Endothelial cell of umbilical vein (primary cell): ENCODE results near the gene AMFR. TPM values are rescaled to one million over a fixed set of nuclear protein-coding genes. Genes with fewer than 3 reads are reported as not detected.

Experiments
- BruUV-seq: library from RNA; stranded (reverse); fragments of 400-500 nt; replicated peaks from 2 replicates; lab custom pipeline; 2021; lab: Mats Ljungman, UMichigan
- CTCF ChIA-PET: fragments of 300-600, 350-600 bp; sonication (Branson Sonifier 250); formaldehyde crosslinking; loops from one replicate; lab custom pipeline; 2021; ENCODE audit warnings: antibody characterized with exemption, inconsistent platforms; lab: Charles Lee
- POLR2A ChIA-PET: fragments of 300-600, 350-600 bp; sonication (Branson Sonifier 250); formaldehyde crosslinking; loops from one replicate; lab custom pipeline; 2021; ENCODE audit warnings: antibody characterized with exemption, inconsistent platforms; lab: Charles Lee
- DNase-seq: peaks from one replicate; pipeline ENCODE4 v3.0.0-alpha.2; 2011; ENCODE audit warnings: low read depth, low spot score
- FAIRE-seq: peaks from 2 replicates; lab custom pipeline; 2011; peaks lifted over from hg19 to GRCh38; lab: Jason Lieb, UNC
- H2AFZ ChIP-seq: 2 replicates; pipeline ENCODE4 v1.6.0; 2012; ENCODE audit warnings: low read depth, low read length, control low read depth, inconsistent platforms
- H3K27ac ChIP-seq: 2 replicates; pipeline ENCODE4 v1.5.1; 2011; ENCODE audit warnings: low read depth, mild to moderate bottlenecking, control low read depth, low read length, moderate library complexity; ENCODE audit not compliant: insufficient read depth
- H3K27me3 ChIP-seq, 2 experiments: 2 replicates each; pipeline versions ENCODE4 v1.6.0 to v1.6.1; 2011; ENCODE audit warnings: low read length in 2 of 2, mixed read lengths in 1 of 2; ENCODE audit not compliant: control insufficient read depth in 2 of 2, insufficient read depth in 2 of 2
- H3K36me3 ChIP-seq, 2 experiments: 2 replicates in 1 of 2; 3 replicates in 1 of 2; pipeline ENCODE4 v1.5.1; 2011; ENCODE audit warnings: low read length in 2 of 2, mild to moderate bottlenecking in 1 of 2, moderate library complexity in 1 of 2; ENCODE audit not compliant: control insufficient read depth in 2 of 2, insufficient read depth in 2 of 2; ENCODE audit errors: extremely low read depth in 1 of 2
- H3K4me1 ChIP-seq: 3 replicates; pipeline ENCODE4 v1.5.1; 2011; ENCODE audit warnings: mild to moderate bottlenecking, low read length; ENCODE audit not compliant: control insufficient read depth, insufficient read depth; ENCODE audit errors: extremely low read depth
- H3K4me2 ChIP-seq: 2 replicates; pipeline ENCODE4 v1.6.1; 2011; ENCODE audit warnings: low read length, control low read depth, mixed read lengths; ENCODE audit not compliant: insufficient read depth
- H3K4me3 ChIP-seq, 3 experiments: fragments of 200-600 bp in 1 of 3; sonication (generic), shearing (Covaris generic) in 1 of 3; replicated peaks in 1 of 3; 2 replicates each; pipeline ENCODE4 v1.5.1; 2011 to 2016; ENCODE audit warnings: control low read depth in 3 of 3, low read length in 3 of 3, mild to moderate bottlenecking in 2 of 3, inconsistent platforms in 1 of 3, low read depth in 1 of 3, moderate library complexity in 1 of 3; ENCODE audit not compliant: insufficient read depth in 1 of 3
- H3K79me2 ChIP-seq: 2 replicates; pipeline ENCODE4 v1.6.0; 2012; ENCODE audit warnings: low read length, inconsistent platforms; ENCODE audit not compliant: control insufficient read depth, insufficient read depth
- H3K9ac ChIP-seq: replicated peaks from 2 replicates; pipeline ENCODE3; 2011; ENCODE audit warnings: low read length, control low read depth; ENCODE audit not compliant: insufficient read depth; ENCODE audit errors: extremely low read depth
- H3K9me1 ChIP-seq: replicated peaks from 3 replicates; pipeline ENCODE4 v1.6.0; 2011; ENCODE audit warnings: mild to moderate bottlenecking, low read length; ENCODE audit not compliant: control insufficient read depth, insufficient read depth; ENCODE audit errors: extremely low read depth
- H3K9me3 ChIP-seq: replicated peaks from 2 replicates; pipeline ENCODE4 v1.5.1; 2012; ENCODE audit warnings: low read length, inconsistent platforms; ENCODE audit not compliant: control insufficient read depth, insufficient read depth
- H4K20me1 ChIP-seq: replicated peaks from 2 replicates; pipeline ENCODE3; 2011; ENCODE audit warnings: mild to moderate bottlenecking, low read length; ENCODE audit not compliant: control insufficient read depth, insufficient read depth; ENCODE audit errors: extremely low read depth
- FOS ChIP-seq: IDR thresholded peaks from 2 replicates; pipeline ENCODE4 v1.6.1; 2011; ENCODE audit warnings: mild to moderate bottlenecking, low read length, moderate library complexity, borderline replicate concordance; ENCODE audit not compliant: insufficient read depth
- GATA2 ChIP-seq: IDR thresholded peaks from 2 replicates; pipeline ENCODE4 v1.7.0; 2011; ENCODE audit warnings: low read depth, mild to moderate bottlenecking, moderate library complexity, mixed read lengths, low read length; ENCODE audit not compliant: insufficient read length, insufficient read depth
- JUN ChIP-seq: IDR thresholded peaks from 2 replicates; pipeline ENCODE4 v1.6.1; 2011; ENCODE audit warnings: borderline replicate concordance, low read depth; ENCODE audit not compliant: insufficient read length, insufficient read depth
- MYC ChIP-seq: IDR thresholded peaks from one replicate; pipeline ENCODE4 v1.6.1; 2011; ENCODE audit warnings: mild to moderate bottlenecking, low read depth, low read length
- POLR2A ChIP-seq: IDR thresholded peaks from 2 replicates; pipeline ENCODE4 v1.6.1; 2012; ENCODE audit warnings: low read depth, mild to moderate bottlenecking, control low read depth, low read length
- POLR2AphosphoS5 ChIP-seq: IDR thresholded peaks from 2 replicates; pipeline ENCODE4 v1.6.1; 2012; ENCODE audit warnings: low read depth, mild to moderate bottlenecking, control low read depth, low read length, moderate library complexity; ENCODE audit not compliant: insufficient read depth
- dilution Hi-C: fragments of 300-500 bp; cut with MboI; formaldehyde crosslinking; loops from one replicate; pipeline ENCODE4 v1.15.0; 2019; ENCODE audit warnings: low sequenced_read_pairs; ENCODE audit not compliant: extremely low pct_ligation_motif_present
- intact Hi-C: fragments of 100-400 bp; cut with micrococcal nuclease; formaldehyde crosslinking; loops from one replicate; pipeline ENCODE4 v1.10.0; 2022
- polyA plus RNA-seq, 4 experiments: library from polyadenylated mRNA; depleted of rRNA in 3 of 4; stranded (reverse) in 3 of 4; unstranded in 1 of 4; fragments of >200 nt; gene quantifications; 2 replicates each; pipeline versions ENCODE4 v1.2.1 to v1.2.3, GENCODE V29; 2011 to 2012; ENCODE audit warnings: missing spikeins in 1 of 4
- total RNA-seq: library from RNA; stranded (reverse); gene quantifications from 2 replicates; pipeline ENCODE4 v1.2.3, GENCODE V29; 2021
- TF ChIP-seq, protein P1 (sequence below), 2 donors: IDR thresholded peaks; 1 replicate in 1 of 2; 2 replicates in 1 of 2; pipeline ENCODE4 v1.5.1; 2011; ENCODE audit warnings: low read length in 2 of 2, mild to moderate bottlenecking in 2 of 2, moderate library complexity in 2 of 2, control low read depth in 1 of 2, inconsistent platforms in 1 of 2, low read depth in 1 of 2; ENCODE audit not compliant: insufficient read depth in 1 of 2; ENCODE audit errors: extremely low read depth in 1 of 2
- TF ChIP-seq, protein P2 (sequence below): IDR thresholded peaks from 2 replicates; pipeline ENCODE4 v1.6.1; 2011; ENCODE audit not compliant: insufficient read depth, insufficient read length

Gene AMFR
- total and polyA plus RNA-seq, 2 donors (not counting 3 experiments of a cell fraction or from before 2014, with no cell fraction given), result 66.5 to 71.7 TPM

DNA sequence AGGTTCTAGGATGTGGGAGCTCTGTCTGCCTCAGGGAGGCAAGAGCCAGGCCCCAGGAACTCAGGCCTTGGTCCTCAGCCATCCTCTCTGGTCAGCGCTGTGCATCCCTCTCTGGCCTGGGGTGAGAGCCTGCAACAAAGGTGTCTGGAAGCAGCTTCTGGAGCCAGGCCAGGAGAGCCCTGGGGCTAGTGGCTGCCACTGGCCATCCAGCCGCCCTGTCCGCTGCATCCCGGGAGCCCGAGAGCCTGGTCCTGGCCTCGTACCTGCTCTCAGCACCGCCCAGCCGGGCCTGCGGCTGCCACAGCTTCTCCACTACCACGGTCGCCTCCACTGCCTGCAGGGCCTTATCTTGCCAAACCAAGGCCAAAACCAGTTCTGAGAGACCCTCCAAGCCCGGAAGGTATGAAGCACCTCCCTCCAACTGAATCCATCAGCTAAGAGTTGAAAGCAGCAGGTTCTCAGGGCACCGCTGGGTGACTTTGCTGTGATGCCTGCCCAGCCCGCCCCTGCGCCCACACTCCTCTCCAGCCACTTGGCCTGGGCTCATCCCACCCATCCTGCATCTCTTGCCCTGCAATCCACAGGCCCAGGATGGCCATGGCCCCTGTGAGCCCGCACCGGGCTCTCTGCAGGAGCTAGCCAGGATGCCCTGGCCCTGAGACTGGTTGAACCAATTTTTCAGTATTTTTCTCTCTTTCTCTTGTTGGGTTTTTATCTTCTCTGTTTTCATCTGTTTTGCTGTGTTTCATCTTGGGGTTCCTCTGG lies 85.7 kb downstream of the AMFR start:
- no peak for DNase-seq
- H3K9ac ChIP-seq, result no peak overlapping the region
- H3K4me3 ChIP-seq, result no peak overlapping the region
- no peak for FAIRE-seq
- no peaks in the 10 kb centered on the region for H3K4me1 ChIP-seq
- H3K27me3 ChIP-seq, result no peaks in the 10 kb centered on the region
- H3K27ac ChIP-seq, result no peak overlapping the region
- H3K9me3 ChIP-seq, result no peaks in the 10 kb centered on the region
- H3K9me1 ChIP-seq, result no peaks in the 10 kb centered on the region
- TF ChIP-seq FOS, result no peak
- no peak for TF ChIP-seq MYC
- TF ChIP-seq POLR2A, result no peak
- TF ChIP-seq, protein P1, sequence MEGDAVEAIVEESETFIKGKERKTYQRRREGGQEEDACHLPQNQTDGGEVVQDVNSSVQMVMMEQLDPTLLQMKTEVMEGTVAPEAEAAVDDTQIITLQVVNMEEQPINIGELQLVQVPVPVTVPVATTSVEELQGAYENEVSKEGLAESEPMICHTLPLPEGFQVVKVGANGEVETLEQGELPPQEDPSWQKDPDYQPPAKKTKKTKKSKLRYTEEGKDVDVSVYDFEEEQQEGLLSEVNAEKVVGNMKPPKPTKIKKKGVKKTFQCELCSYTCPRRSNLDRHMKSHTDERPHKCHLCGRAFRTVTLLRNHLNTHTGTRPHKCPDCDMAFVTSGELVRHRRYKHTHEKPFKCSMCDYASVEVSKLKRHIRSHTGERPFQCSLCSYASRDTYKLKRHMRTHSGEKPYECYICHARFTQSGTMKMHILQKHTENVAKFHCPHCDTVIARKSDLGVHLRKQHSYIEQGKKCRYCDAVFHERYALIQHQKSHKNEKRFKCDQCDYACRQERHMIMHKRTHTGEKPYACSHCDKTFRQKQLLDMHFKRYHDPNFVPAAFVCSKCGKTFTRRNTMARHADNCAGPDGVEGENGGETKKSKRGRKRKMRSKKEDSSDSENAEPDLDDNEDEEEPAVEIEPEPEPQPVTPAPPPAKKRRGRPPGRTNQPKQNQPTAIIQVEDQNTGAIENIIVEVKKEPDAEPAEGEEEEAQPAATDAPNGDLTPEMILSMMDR (IDR thresholded peaks at IDR 0.05; ENCODE audit: extremely low read depth in 1 of 2, insufficient read depth in 1 of 2, low read depth in 1 of 2, low read length in 2 of 2), result no peak
- TF ChIP-seq, protein P2, sequence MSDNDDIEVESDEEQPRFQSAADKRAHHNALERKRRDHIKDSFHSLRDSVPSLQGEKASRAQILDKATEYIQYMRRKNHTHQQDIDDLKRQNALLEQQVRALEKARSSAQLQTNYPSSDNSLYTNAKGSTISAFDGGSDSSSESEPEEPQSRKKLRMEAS, result no peak
- TF ChIP-seq GATA2, result no peak
- no peak for TF ChIP-seq POLR2AphosphoS5
- TF ChIP-seq JUN, result no peak
- no peak overlapping the region for H2AFZ ChIP-seq
- H3K79me2 ChIP-seq, result no peaks in the 10 kb centered on the region
- ChIA-PET CTCF (no interaction called here), POLR2A (no interaction called here)
- no TSS peak for BruUV-seq
- no peaks in the 10 kb centered on the region for H4K20me1 ChIP-seq
- no peak overlapping the region for H3K4me2 ChIP-seq
- dilution Hi-C loops, result no loop called here
- no peaks in the 10 kb centered on the region for H3K36me3 ChIP-seq
- intact Hi-C loops, result no loop called here
